Colonic mucosa (tissue), 4 donors: ENCODE results near the gene FGB. TPM values are rescaled to one million over a fixed set of nuclear protein-coding genes. Genes with fewer than 3 reads are reported as not detected.

Experiments used
- DNase-seq: peaks from one replicate; pipeline ENCODE4 v3.0.0-alpha.2; 2020
- H3K27ac ChIP-seq: fragments of 200-600 bp; one replicate; pipeline ENCODE4 v1.8.0; 2021
- H3K27me3 ChIP-seq: fragments of 200-600 bp; one replicate; pipeline ENCODE4 v1.8.0; 2021
- H3K36me3 ChIP-seq: fragments of 200-600 bp; one replicate; pipeline ENCODE4 v1.8.0; 2021
- H3K4me1 ChIP-seq: fragments of 200-600 bp; one replicate; pipeline ENCODE4 v1.8.0; 2021; ENCODE audit warnings: mild to moderate bottlenecking
- H3K4me3 ChIP-seq: fragments of 200-600 bp; one replicate; pipeline ENCODE4 v1.8.0; 2021
- H3K9ac ChIP-seq, 2 donors: one replicate each; pipeline ENCODE4 v1.7.0; 2013; ENCODE audit warnings: control low read depth in 2 of 2, low read depth in 2 of 2, low read length in 2 of 2
- H3K9me3 ChIP-seq: fragments of 200-600 bp; one replicate; pipeline ENCODE4 v1.8.0; 2021
- CTCF ChIP-seq: fragments of 200-600 bp; IDR thresholded peaks from one replicate; pipeline ENCODE4 v1.8.0; 2022; ENCODE audit warnings: antibody characterized with exemption, mild to moderate bottlenecking
- intact Hi-C: fragments of 100-400 bp; cut with DNase I; formaldehyde crosslinking; loops from one replicate; pipeline ENCODE4 v1.14.1; 2022
- total RNA-seq, 2 donors: library from RNA; stranded (reverse); fragmentation: NEBNext Ultra II Directional in 1 of 2; extraction: Animal tissue kit (Norgen Biotek cat#: 25700) in 1 of 2; gene quantifications; one replicate each; pipeline ENCODE4 v1.2.1, GENCODE V29; 2021
- donor health status: healthy.
- donor health status: DM: no; HTN: no; CAD: no.
- donor health status: DM: no; HTN: no; CAD: no.

Gene FGB
- total RNA-seq, 2 donors from 2014 or later = 0.13 to 6.2 TPM

- H3K4me3 ChIP-seq = no peak within 1 kb of the TSS
- H3K4me1 ChIP-seq = no peaks in the 10 kb centered on the region
Measured at GRCh38 chr4:154612472-154613414, 49.9 kb downstream of the FGB start, which contains the start of gene FGG. Gene FGG (minus strand): TSS chr4:154612656. CDS start chr4:154612609, 47 bp downstream.

GRCh38 chr4:154614306-154614705, 51.5 kb downstream of the FGB start:
- no peaks in the 10 kb centered on the region for H3K4me1 ChIP-seq
- intact Hi-C loops = no loop called here
- no peak for TF ChIP-seq CTCF
- no peaks in the 10 kb centered on the region for H3K27me3 ChIP-seq
- H3K36me3 ChIP-seq = no peaks in the 10 kb centered on the region
- H3K9ac ChIP-seq = no peak overlapping the region
- no peak for DNase-seq
- no peak overlapping the region for H3K4me3 ChIP-seq
- H3K9me3 ChIP-seq = no peaks in the 10 kb centered on the region
- H3K27ac ChIP-seq = no peak overlapping the region

More at GRCh38 chr4:154612472-154613414, 49.9 kb downstream of the FGB start, which contains the start of gene FGG:
- intact Hi-C loops = no loop called here
- no peak for DNase-seq
- H3K9ac ChIP-seq = no peak within 1 kb of the TSS
- TF ChIP-seq CTCF = no peak
- no peaks in the 10 kb centered on the region for H3K36me3 ChIP-seq
- H3K27me3 ChIP-seq = no peaks in the 10 kb centered on the region
- H3K9me3 ChIP-seq = no peaks in the 10 kb centered on the region
- H3K27ac ChIP-seq = no peak within 1 kb of the TSS

- Histone ChIP-seq H3K9ac (no peak overlapping the region), H3K36me3 (no peaks in the 10 kb centered on the region), H3K4me1 (no peaks in the 10 kb centered on the region), H3K27me3 (no peaks in the 10 kb centered on the region), H3K9me3 (no peaks in the 10 kb centered on the region), H3K27ac (no peak overlapping the region), H3K4me3 (no peak overlapping the region)
- no peak for DNase-seq
- TF ChIP-seq CTCF = no peak
- intact Hi-C loops = no loop called here
Measured at GRCh38 chr4:154615211-154615610, 52.4 kb downstream of the FGB start.

- no peak overlapping the region for H3K9ac ChIP-seq
- no peaks in the 10 kb centered on the region for H3K27me3 ChIP-seq
- no peaks in the 10 kb centered on the region for H3K36me3 ChIP-seq
- no peak overlapping the region for H3K4me3 ChIP-seq
- H3K9me3 ChIP-seq = no peaks in the 10 kb centered on the region
- TF ChIP-seq CTCF = no peak
- H3K27ac ChIP-seq = no peak overlapping the region
- DNase-seq = no peak
- no peaks in the 10 kb centered on the region for H3K4me1 ChIP-seq
- intact Hi-C loops = no loop called here
Measured at GRCh38 chr4:154616287-154616686, 53.5 kb downstream of the FGB start.

GRCh38 chr4:154616731-154617130, 53.9 kb downstream of the FGB start:
- Histone ChIP-seq H3K4me1 (no peaks in the 10 kb centered on the region), H3K36me3 (no peaks in the 10 kb centered on the region), H3K27ac (no peak overlapping the region), H3K9me3 (no peaks in the 10 kb centered on the region), H3K27me3 (no peaks in the 10 kb centered on the region), H3K4me3 (no peak overlapping the region), H3K9ac (no peak overlapping the region)
- TF ChIP-seq CTCF = no peak
- intact Hi-C loops = no loop called here
- no peak for DNase-seq
